ENCODE measurements around the gene PCDHA1. TPM values are rescaled to one million over a fixed set of nuclear protein-coding genes. Genes with fewer than 3 reads are reported as not detected.

PCDHA1 gene
- total RNA-seq, 1 experiment from 2014 or later: not detected

DNA sequence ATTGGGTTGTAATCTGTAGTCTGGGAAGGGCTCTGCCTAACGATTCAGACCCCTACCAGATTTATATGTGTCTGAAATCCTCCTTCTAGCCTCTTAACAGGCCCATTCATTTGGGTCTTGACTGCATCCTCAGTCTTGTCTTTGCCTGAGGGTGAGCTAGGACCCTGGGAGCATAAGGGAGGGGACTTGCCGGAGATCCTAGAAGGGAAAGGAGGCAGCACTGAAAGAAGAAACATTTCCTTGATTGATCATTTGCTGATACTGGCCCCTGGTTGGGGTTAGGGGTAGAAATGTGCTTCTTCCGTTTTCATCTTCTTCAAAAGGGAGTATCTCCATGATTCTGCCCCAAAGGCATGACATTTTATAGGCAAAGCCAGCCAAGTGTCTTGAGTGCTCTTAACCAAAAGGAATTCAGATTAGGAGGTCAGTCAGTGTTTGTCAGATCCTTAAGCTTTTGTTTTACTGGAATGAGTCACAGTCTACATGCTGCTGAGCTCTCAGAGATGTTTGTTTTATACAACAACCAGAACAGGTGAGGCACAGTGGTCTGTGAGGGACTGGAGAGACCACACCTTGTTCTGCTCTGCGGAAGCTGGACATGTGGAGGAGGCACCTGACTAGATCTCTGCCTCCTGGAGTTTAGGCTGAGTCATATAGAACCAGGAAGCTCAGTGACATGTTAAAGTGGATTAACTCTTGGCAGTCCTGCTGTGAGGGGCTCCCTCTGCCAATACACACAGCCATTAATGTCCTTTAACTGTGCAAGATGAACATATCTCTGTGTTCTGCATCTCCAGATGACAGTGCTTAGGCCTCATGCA, 218.1 kb downstream of the PCDHA1 start:
- no TSS peak for BruUV-seq (replicated peaks)
- peak; percentile 88 for TF ChIP-seq TCF7L2 (IDR thresholded peaks at IDR 0.05; ENCODE audit: low read depth, low read length)
- TF ChIP-seq REST (IDR thresholded peaks at IDR 0.05; ENCODE audit: insufficient read depth in 1 of 2, low read depth in 2 of 2, low read length in 1 of 2): no peak; a peak in 2 of 4 replicates
- TF ChIP-seq SIN3A (IDR thresholded peaks at IDR 0.05; ENCODE audit: borderline replicate concordance, insufficient read depth, low read depth, low read length): no peak
- no peak; the same call in 1 of the 2 replicates for TF ChIP-seq POLR2AphosphoS5 (IDR thresholded peaks at IDR 0.05; ENCODE audit: low read depth, low read length)
- DNase-seq (ENCODE audit: low read depth, low spot score): peak; percentile 57
- Histone ChIP-seq H3K36me3 (ENCODE audit: control insufficient read depth, insufficient read depth, low read length) (no peaks in the 10 kb centered on the region), H3K27me3 (ENCODE audit: control insufficient read depth, insufficient read depth, low read length) (no peaks in the 10 kb centered on the region), H3K27ac (ENCODE audit: low read length) (peak overlapping the region; percentile 88), H3K4me3 (ENCODE audit: low read depth in 2 of 2, low read length in 2 of 2) (peak overlapping the region in 1 of 2 experiments; percentile 20; a peak in 2 of 4 replicates), H3K9me3 (ENCODE audit: control insufficient read depth, insufficient read depth, low read depth, low read length) (no peaks in the 10 kb centered on the region), H3K4me1 (ENCODE audit: control insufficient read depth, insufficient read depth, low read length) (peaks cover 43% of the 10 kb centered on the region)
- intact Hi-C loops (cut with micrococcal nuclease; ENCODE audit: unreplicated experiment): no loop called here
- ATAC-seq: peak; percentile 93
- in situ Hi-C loops (cut with HindIII; ENCODE audit: low pct_unique_long_range_greater_than_20kb, low sequenced_read_pairs): no loop called here
- POLR2A ChIA-PET: no interaction called here
- CTCF ChIA-PET: interaction anchor here (1.6 kb wide), 1 partner anchor 36 kb away, joined by 4 read pairs; no protein-coding TSS in a partner anchor

GRCh38 chr5:141007791-141008190, 221.9 kb downstream of the PCDHA1 start:
- H3K36me3 ChIP-seq (ENCODE audit: control insufficient read depth, insufficient read depth, low read length): no peaks in the 10 kb centered on the region
- BruUV-seq (replicated peaks): no TSS peak
- POLR2A ChIA-PET: no interaction called here
- no peak for TF ChIP-seq SIN3A (IDR thresholded peaks at IDR 0.05; ENCODE audit: borderline replicate concordance, insufficient read depth, low read depth, low read length)
- TF ChIP-seq POLR2AphosphoS5 (IDR thresholded peaks at IDR 0.05; ENCODE audit: low read depth, low read length): no peak
- no peak for TF ChIP-seq TCF7L2 (IDR thresholded peaks at IDR 0.05; ENCODE audit: low read depth, low read length)
- no peak for TF ChIP-seq REST (IDR thresholded peaks at IDR 0.05; ENCODE audit: insufficient read depth in 1 of 2, low read depth in 2 of 2, low read length in 1 of 2)
- no peak for TF ChIP-seq CTCF (IDR thresholded peaks at IDR 0.05)
- CTCF ChIA-PET: no interaction called here
- intact Hi-C loops (cut with micrococcal nuclease; ENCODE audit: unreplicated experiment): no loop called here
- in situ Hi-C loops (cut with HindIII; ENCODE audit: low pct_unique_long_range_greater_than_20kb, low sequenced_read_pairs): no loop called here
- H3K27ac ChIP-seq (ENCODE audit: low read length): no peak overlapping the region
- H3K4me1 ChIP-seq (ENCODE audit: control insufficient read depth, insufficient read depth, low read length): peaks cover 28% of the 10 kb centered on the region
- H3K4me3 ChIP-seq (ENCODE audit: low read depth in 2 of 2, low read length in 2 of 2): no peak overlapping the region
- DNase-seq (ENCODE audit: low read depth, low spot score) (no peak), ATAC-seq (no peak)
- H3K9me3 ChIP-seq (ENCODE audit: control insufficient read depth, insufficient read depth, low read depth, low read length): no peaks in the 10 kb centered on the region
- no peaks in the 10 kb centered on the region for H3K27me3 ChIP-seq (ENCODE audit: control insufficient read depth, insufficient read depth, low read length)
